PC-3 (cell line): ENCODE data around the gene C3orf52. TPM values are rescaled to one million over a fixed set of nuclear protein-coding genes. Genes with fewer than 3 reads are reported as not detected.

Experiments used
- ATAC-seq: fragments of 200-7000 bp; cut with Tn5 transposase; 2 replicates; pipeline ENCODE4 v1.9.1; 2020; ENCODE audit warnings: mild to moderate bottlenecking, moderate library complexity
- BruUV-seq: library from RNA; stranded (reverse); fragments of 400-500 nt; replicated peaks from 2 replicates; lab custom pipeline; 2021; lab: Mats Ljungman, UMichigan
- CTCF ChIA-PET: fragments of 300-600 bp; sonication (Branson Sonifier 250); formaldehyde crosslinking; loops from one replicate; lab custom pipeline; 2022; ENCODE audit warnings: antibody characterized with exemption; lab: Charles Lee
- POLR2A ChIA-PET: fragments of 300-600 bp; sonication (Branson Sonifier 250); formaldehyde crosslinking; loops from one replicate; lab custom pipeline; 2022; ENCODE audit warnings: antibody characterized with exemption; ENCODE audit not compliant: unreplicated experiment; lab: Charles Lee
- DNase-seq: peaks from one replicate; pipeline ENCODE4 v3.0.0-alpha.2; 2015
- H2AFZ ChIP-seq: fragments of 300-600 bp; sonication (generic); 2 replicates; pipeline ENCODE4 v1.6.0; 2016; ENCODE audit warnings: antibody characterized with exemption, low read length
- H3F3A ChIP-seq: fragments of 300-600 bp; sonication (generic); one replicate; pipeline ENCODE4 v1.6.0; 2017; ENCODE audit warnings: antibody characterized with exemption, low read length, control low read depth, mild to moderate bottlenecking; ENCODE audit not compliant: unreplicated experiment
- H3K27ac ChIP-seq: fragments of 300-600 bp; sonication (generic); 2 replicates; pipeline ENCODE4 v1.5.1; 2016; ENCODE audit warnings: mild to moderate bottlenecking, low read length
- H3K27me3 ChIP-seq: fragments of 300-600 bp; sonication (generic); 2 replicates; pipeline ENCODE4 v1.6.1; 2016; ENCODE audit warnings: low read length, mixed read lengths
- H3K36me3 ChIP-seq: fragments of 300-600 bp; sonication (generic); 2 replicates; pipeline ENCODE4 v1.6.1; 2016; ENCODE audit warnings: low read depth, mixed run types, low read length, mixed read lengths
- H3K4me1 ChIP-seq: fragments of 300-600 bp; sonication (generic); 2 replicates; pipeline ENCODE4 v1.5.1; 2016; ENCODE audit warnings: low read length; ENCODE audit not compliant: insufficient read depth
- H3K4me2 ChIP-seq: fragments of 300-600 bp; sonication (generic); 2 replicates; pipeline ENCODE4 v1.6.0; 2016; ENCODE audit warnings: low read length
- H3K4me3 ChIP-seq: fragments of 300-600 bp; sonication (generic); 2 replicates; pipeline ENCODE4 v1.5.1; 2016; ENCODE audit warnings: mild to moderate bottlenecking, low read length, mixed read lengths
- H3K79me2 ChIP-seq: fragments of 300-600 bp; sonication (generic); 2 replicates; pipeline ENCODE4 v1.6.1; 2017; ENCODE audit warnings: low read length, mixed read lengths
- H3K9ac ChIP-seq: fragments of 300-600 bp; sonication (generic); 2 replicates; pipeline ENCODE4 v1.6.0; 2016; ENCODE audit warnings: mild to moderate bottlenecking, low read length
- H3K9me2 ChIP-seq: fragments of 300-600 bp; sonication (generic); replicated peaks from 2 replicates; pipeline ENCODE4 v1.6.1; 2016; ENCODE audit warnings: mixed run types, low read length, mixed read lengths
- H3K9me3 ChIP-seq: fragments of 300-600 bp; sonication (generic); 2 replicates; pipeline ENCODE4 v1.6.1; 2016; ENCODE audit warnings: low read length, mixed read lengths
- H4K20me1 ChIP-seq: fragments of 300-600 bp; sonication (generic); 2 replicates; pipeline ENCODE4 v1.6.1; 2016; ENCODE audit warnings: low read length, mixed read lengths
- EZH2 ChIP-seq: fragments of 300-600 bp; sonication (generic); IDR thresholded peaks from one replicate; pipeline ENCODE4 v1.6.1; 2017; ENCODE audit warnings: antibody characterized with exemption, mild to moderate bottlenecking, low read length; ENCODE audit not compliant: unreplicated experiment
- EZH2phosphoT487 ChIP-seq: fragments of 300-600 bp; sonication (generic); IDR thresholded peaks from 2 replicates; pipeline ENCODE4 v1.6.1; 2018; ENCODE audit warnings: mild to moderate bottlenecking, antibody characterized with exemption, low read length, borderline replicate concordance
- intact Hi-C: fragments of 100-400 bp; cut with micrococcal nuclease; formaldehyde crosslinking; loops from 2 replicates; pipeline ENCODE4 v1.9.0; 2023
- total RNA-seq: library from RNA; depleted of rRNA; stranded (reverse); fragments of >200 nt; gene quantifications from 2 replicates; pipeline ENCODE4 v1.2.3, GENCODE V29; 2014
- TF ChIP-seq, protein P1 (sequence below): fragments of 300-600 bp; sonication (generic); conservative IDR thresholded peaks from 2 replicates; pipeline ENCODE4 v1.5.1; 2017; ENCODE audit warnings: antibody characterized with exemption, low read depth, mild to moderate bottlenecking, low read length

C3orf52 gene
- total RNA-seq, 1 experiment from 2014 or later, result 16.7 TPM

DNA sequence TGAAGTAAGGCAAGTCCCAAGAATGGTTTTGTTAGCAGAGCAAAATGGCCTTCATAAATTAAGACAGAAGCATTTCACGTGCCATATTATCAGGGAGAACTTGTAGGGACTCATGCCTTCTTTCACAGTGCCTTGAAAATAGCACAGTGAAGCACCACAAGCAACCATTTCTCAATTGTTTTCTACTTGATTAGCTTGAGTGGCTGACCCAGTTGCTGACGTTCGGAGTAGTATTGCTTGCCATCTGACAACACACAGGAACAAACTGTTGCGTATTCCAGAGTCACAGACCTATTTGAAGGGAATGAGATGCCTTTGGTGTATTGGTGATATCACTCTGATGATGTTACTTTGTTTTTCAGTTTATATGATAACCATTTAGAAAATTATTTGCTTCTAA lies 3.0 kb upstream of the C3orf52 start:
- intact Hi-C loops, result no loop called here
- H3K79me2 ChIP-seq, result peaks cover 16% of the 10 kb centered on the region
- ChIA-PET CTCF (no interaction called here), POLR2A (no interaction called here)
- TF ChIP-seq, protein P1, sequence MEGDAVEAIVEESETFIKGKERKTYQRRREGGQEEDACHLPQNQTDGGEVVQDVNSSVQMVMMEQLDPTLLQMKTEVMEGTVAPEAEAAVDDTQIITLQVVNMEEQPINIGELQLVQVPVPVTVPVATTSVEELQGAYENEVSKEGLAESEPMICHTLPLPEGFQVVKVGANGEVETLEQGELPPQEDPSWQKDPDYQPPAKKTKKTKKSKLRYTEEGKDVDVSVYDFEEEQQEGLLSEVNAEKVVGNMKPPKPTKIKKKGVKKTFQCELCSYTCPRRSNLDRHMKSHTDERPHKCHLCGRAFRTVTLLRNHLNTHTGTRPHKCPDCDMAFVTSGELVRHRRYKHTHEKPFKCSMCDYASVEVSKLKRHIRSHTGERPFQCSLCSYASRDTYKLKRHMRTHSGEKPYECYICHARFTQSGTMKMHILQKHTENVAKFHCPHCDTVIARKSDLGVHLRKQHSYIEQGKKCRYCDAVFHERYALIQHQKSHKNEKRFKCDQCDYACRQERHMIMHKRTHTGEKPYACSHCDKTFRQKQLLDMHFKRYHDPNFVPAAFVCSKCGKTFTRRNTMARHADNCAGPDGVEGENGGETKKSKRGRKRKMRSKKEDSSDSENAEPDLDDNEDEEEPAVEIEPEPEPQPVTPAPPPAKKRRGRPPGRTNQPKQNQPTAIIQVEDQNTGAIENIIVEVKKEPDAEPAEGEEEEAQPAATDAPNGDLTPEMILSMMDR, result no peak
- TF ChIP-seq EZH2, result no peak
- no peak for TF ChIP-seq EZH2phosphoT487
- no peaks in the 10 kb centered on the region for H3K9me3 ChIP-seq
- DNase-seq (no peak), ATAC-seq (no peak)
- H3K4me2 ChIP-seq, result no peak overlapping the region
- no peak overlapping the region for H3K4me3 ChIP-seq
- H3K36me3 ChIP-seq, result no peaks in the 10 kb centered on the region
- no peak overlapping the region for H2AFZ ChIP-seq
- H3K27ac ChIP-seq, result no peak overlapping the region
- H4K20me1 ChIP-seq, result peaks cover 10% of the 10 kb centered on the region
- no peak overlapping the region for H3K9ac ChIP-seq
- no peaks in the 10 kb centered on the region for H3K27me3 ChIP-seq
- no peaks in the 10 kb centered on the region for H3F3A ChIP-seq
- H3K9me2 ChIP-seq, result no peaks in the 10 kb centered on the region
- no TSS peak for BruUV-seq
- H3K4me1 ChIP-seq, result peaks cover 25% of the 10 kb centered on the region

DNA sequence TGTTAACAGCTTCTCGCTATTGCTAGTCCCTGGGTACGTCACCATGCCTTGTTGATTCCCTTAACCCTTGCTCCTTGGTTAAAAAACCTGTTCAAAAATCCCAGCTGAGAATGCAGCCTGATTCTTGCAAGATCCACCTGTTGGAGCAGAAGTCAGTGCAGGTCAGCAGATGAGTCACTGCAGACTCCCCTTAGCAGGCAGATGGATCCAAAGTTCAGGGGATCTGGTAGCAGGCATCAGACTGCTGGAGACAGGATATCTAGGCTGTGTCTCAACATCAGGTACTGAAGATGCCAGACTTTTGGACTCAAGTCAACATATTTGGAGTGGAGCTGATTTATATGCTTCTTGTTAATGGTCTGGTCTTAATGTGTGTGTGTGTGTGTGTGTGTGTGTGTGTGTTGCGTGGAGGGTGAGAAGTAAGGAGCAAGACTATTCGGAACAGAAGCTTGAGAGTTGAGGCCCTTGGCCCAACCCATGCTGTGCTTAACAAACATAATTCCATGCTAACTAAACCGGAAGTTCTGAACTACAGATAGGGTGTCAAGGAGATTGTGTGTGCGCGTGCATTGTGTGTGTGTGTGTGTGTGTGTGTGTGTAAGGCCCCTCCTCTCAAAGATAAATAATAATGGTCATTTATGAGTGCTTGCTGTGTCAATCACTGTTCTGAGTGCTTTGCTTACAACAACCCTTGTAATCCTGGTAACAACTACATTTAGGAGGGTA lies 1.0 kb upstream of the C3orf52 start:
- no peaks in the 10 kb centered on the region for H3K9me3 ChIP-seq
- peaks cover 33% of the 10 kb centered on the region for H3K4me1 ChIP-seq
- POLR2A ChIA-PET, result no interaction called here
- H4K20me1 ChIP-seq, result peaks cover 25% of the 10 kb centered on the region
- peak overlapping the region; percentile 94; the same call in 1 of the 2 replicates for H3K4me3 ChIP-seq
- no peak for TF ChIP-seq EZH2phosphoT487
- TF ChIP-seq, protein P1, result no peak
- TF ChIP-seq EZH2, result no peak
- no peak overlapping the region for H3K9ac ChIP-seq
- no peaks in the 10 kb centered on the region for H3K36me3 ChIP-seq
- ATAC-seq (no peak), DNase-seq (peak; percentile 49)
- H3K4me2 ChIP-seq, result peak overlapping the region; percentile 88
- no peak overlapping the region for H3K27ac ChIP-seq
- H3K27me3 ChIP-seq, result no peaks in the 10 kb centered on the region
- H3K9me2 ChIP-seq, result no peaks in the 10 kb centered on the region
- H3F3A ChIP-seq, result no peaks in the 10 kb centered on the region
- intact Hi-C loops, result loop anchor here (5.0 kb wide), 1 partner anchor 98 kb away; no protein-coding TSS in a partner anchor
- H3K79me2 ChIP-seq, result peaks cover 35% of the 10 kb centered on the region
- CTCF ChIA-PET, result interaction anchor here (1.0 kb wide), 1 partner anchor 26 kb away, joined by 3 read pairs; no protein-coding TSS in a partner anchor
- BruUV-seq, result no TSS peak
- H2AFZ ChIP-seq, result no peak overlapping the region

- peak overlapping the region; percentile 88 for H3K4me2 ChIP-seq
- peak overlapping the region; percentile 96 for H3K9ac ChIP-seq
- POLR2A ChIA-PET, result interaction anchor here (0.6 to 1.0 kb wide), 3 partner anchors 12 to 47 kb away, joined by 3 to 6 read pairs (median 3); no protein-coding TSS in a partner anchor
- H3K79me2 ChIP-seq, result peaks cover 41% of the 10 kb centered on the region
- DNase-seq, result no peak
- CTCF ChIA-PET, result no interaction called here
- intact Hi-C loops, result loop anchor here (1.0 to 5.0 kb wide), 3 partner anchors 10 to 98 kb away; no protein-coding TSS in a partner anchor
- H3F3A ChIP-seq, result no peaks in the 10 kb centered on the region
- no peak for TF ChIP-seq EZH2
- TF ChIP-seq EZH2phosphoT487, result no peak
- TF ChIP-seq, protein P1, result no peak
- H3K27ac ChIP-seq, result peak overlapping the region; percentile 93
- no peaks in the 10 kb centered on the region for H3K27me3 ChIP-seq
- ATAC-seq, result peak; percentile 2
- H3K4me3 ChIP-seq, result peak overlapping the region; percentile 94
- no peaks in the 10 kb centered on the region for H3K36me3 ChIP-seq
- BruUV-seq, result TSS peak; percentile 71
- no peaks in the 10 kb centered on the region for H3K9me3 ChIP-seq
- peaks cover 39% of the 10 kb centered on the region for H3K4me1 ChIP-seq
- peak overlapping the region; percentile 97 for H2AFZ ChIP-seq
- H4K20me1 ChIP-seq, result peaks cover 30% of the 10 kb centered on the region
- no peaks in the 10 kb centered on the region for H3K9me2 ChIP-seq
Measured at GRCh38 chr3:112085735-112086075, 484 bp upstream of the C3orf52 start.
